Prostate gland (tissue), 2 donors: ENCODE data around the gene SHQ1. TPM values are rescaled to one million over a fixed set of nuclear protein-coding genes. Genes with fewer than 3 reads are reported as not detected.

Source experiments
- DNase-seq: peaks from one replicate; pipeline ENCODE4 v3.0.0-alpha.2; 2019; ENCODE audit warnings: low spot score
- H3K27ac ChIP-seq, 2 donors: fragments of 200-600 bp; sonication (generic); 2 replicates each; pipeline ENCODE4 v1.5.1; 2017 to 2019
- H3K27me3 ChIP-seq: fragments of 200-600 bp; sonication (generic); replicated peaks from 2 replicates; pipeline ENCODE4 v1.5.1; 2019; ENCODE audit not compliant: insufficient read depth
- H3K36me3 ChIP-seq, 2 donors: fragments of 200-600 bp; sonication (generic); 1 replicate in 1 of 2; 2 replicates in 1 of 2; pipeline versions ENCODE4 v1.5.1 to v1.8.1; 2017 to 2019
- H3K4me1 ChIP-seq: fragments of 200-600 bp; sonication (generic); replicated peaks from 2 replicates; pipeline ENCODE4 v1.5.1; 2019
- H3K4me3 ChIP-seq, 2 donors: fragments of 200-600 bp; sonication (generic); 2 replicates each; pipeline ENCODE4 v1.5.1; 2017 to 2019
- H3K9me3 ChIP-seq: fragments of 200-600 bp; sonication (generic); 2 replicates; pipeline ENCODE4 v1.5.1; 2017
- CTCF ChIP-seq, 4 experiments: fragments of 200-600 bp in 2 of 4; fragments of 450-650 bp in 2 of 4; sonication (generic) in 2 of 4; IDR thresholded peaks; 1 replicate in 3 of 4; 2 replicates in 1 of 4; pipeline ENCODE4 v1.5.1; 2016 to 2019; ENCODE audit warnings: antibody characterized with exemption in 4 of 4, mild to moderate bottlenecking in 2 of 4, moderate library complexity in 2 of 4
- POLR2A ChIP-seq: fragments of 450-650 bp; IDR thresholded peaks from one replicate; pipeline ENCODE4 v1.6.1; 2016; ENCODE audit warnings: antibody characterized with exemption, mild to moderate bottlenecking
- POLR2AphosphoS5 ChIP-seq: sonication (generic); formaldehyde crosslinking; IDR thresholded peaks from one replicate; pipeline ENCODE4 v1.6.1; 2017; ENCODE audit warnings: antibody characterized with exemption
- WGBS: methylation state at CpG from one replicate; pipeline ENCODE4 v1.1.5; 2018; 5-methylcytosine and 5-hydroxymethylcytosine counted together
- intact Hi-C: fragments of 100-400 bp; cut with DNase I; formaldehyde crosslinking; loops from one replicate; pipeline ENCODE4 v1.14.2; 2022
- total RNA-seq, 2 donors: library from RNA; depleted of rRNA; stranded (reverse); fragments of >200 nt; gene quantifications; one replicate each; pipeline ENCODE4 v1.1.0, GENCODE V29; 2016

Gene SHQ1
- total RNA-seq, 2 donors from 2014 or later, result 12.9 to 31.9 TPM

GRCh38 chr3:72872183-72872582, 23.9 kb upstream of the SHQ1 start:
- Histone ChIP-seq H3K27me3 (no peaks in the 10 kb centered on the region), H3K4me3 (no peak overlapping the region), H3K27ac (no peak overlapping the region), H3K4me1 (no peaks in the 10 kb centered on the region), H3K9me3 (no peaks in the 10 kb centered on the region), H3K36me3 (no peaks in the 10 kb centered on the region)
- intact Hi-C loops, result no loop called here
- DNase-seq, result no peak
- no peak for TF ChIP-seq POLR2A
- TF ChIP-seq CTCF (IDR thresholded peaks at IDR 0.05), result no peak
- TF ChIP-seq POLR2AphosphoS5, result no peak
- 63% methylated on average over 5 of the region's 5 CpGs for WGBS

- Histone ChIP-seq H3K27me3 (no peaks in the 10 kb centered on the region), H3K36me3 (no peaks in the 10 kb centered on the region), H3K9me3 (no peaks in the 10 kb centered on the region), H3K4me1 (no peaks in the 10 kb centered on the region), H3K4me3 (no peak overlapping the region), H3K27ac (no peak overlapping the region)
- no peak for TF ChIP-seq POLR2A
- no peak for TF ChIP-seq POLR2AphosphoS5
- no peak for TF ChIP-seq CTCF (IDR thresholded peaks at IDR 0.05)
- WGBS, result 55% methylated on average over 7 of the region's 7 CpGs
- intact Hi-C loops, result no loop called here
- no peak for DNase-seq
These were observed 14.3 kb upstream of the SHQ1 start for GRCh38 chr3:72862314-72863090.

- intact Hi-C loops, result no loop called here
- no peaks in the 10 kb centered on the region for H3K36me3 ChIP-seq
- TF ChIP-seq POLR2AphosphoS5 (no peak), POLR2A (no peak), CTCF (IDR thresholded peaks at IDR 0.05) (no peak)
- no peak overlapping the region for H3K4me3 ChIP-seq
- H3K9me3 ChIP-seq, result no peaks in the 10 kb centered on the region
- no peak overlapping the region for H3K27ac ChIP-seq
- WGBS, result 73% methylated on average over 1 of the region's 1 CpG
- no peak for DNase-seq
- H3K4me1 ChIP-seq, result no peaks in the 10 kb centered on the region
- H3K27me3 ChIP-seq, result no peaks in the 10 kb centered on the region
These were observed 12.6 kb upstream of the SHQ1 start for GRCh38 chr3:72860846-72861245.

- Histone ChIP-seq H3K36me3 (no peaks in the 10 kb centered on the region), H3K4me3 (no peak overlapping the region), H3K9me3 (no peaks in the 10 kb centered on the region), H3K4me1 (no peaks in the 10 kb centered on the region), H3K27ac (no peak overlapping the region), H3K27me3 (no peaks in the 10 kb centered on the region)
- no peak for DNase-seq
- TF ChIP-seq POLR2A, result no peak
- TF ChIP-seq CTCF (IDR thresholded peaks at IDR 0.05), result no peak
- TF ChIP-seq POLR2AphosphoS5, result no peak
- intact Hi-C loops, result no loop called here
- WGBS, result 73% methylated on average over 5 of the region's 5 CpGs
These were observed 11.8 kb upstream of the SHQ1 start for GRCh38 chr3:72860053-72860452.

- TF ChIP-seq POLR2AphosphoS5, result no peak
- no peak for TF ChIP-seq POLR2A
- TF ChIP-seq CTCF (IDR thresholded peaks at IDR 0.05), result no peak
- H3K27me3 ChIP-seq, result no peaks in the 10 kb centered on the region
- 42% methylated on average over 7 of the region's 7 CpGs for WGBS
- H3K4me1 ChIP-seq, result no peaks in the 10 kb centered on the region
- no peak for DNase-seq
- H3K4me3 ChIP-seq, result no peak overlapping the region
- no peak overlapping the region for H3K27ac ChIP-seq
- intact Hi-C loops, result loop anchor here (10.0 kb wide), 1 partner anchor 200 kb away; no protein-coding TSS in a partner anchor
- H3K36me3 ChIP-seq, result no peaks in the 10 kb centered on the region
- no peaks in the 10 kb centered on the region for H3K9me3 ChIP-seq
These were observed 6.8 kb upstream of the SHQ1 start for GRCh38 chr3:72855001-72855400.
